Measurements from ENCODE around the gene SLC2A4. TPM values are rescaled to one million over a fixed set of nuclear protein-coding genes. Genes with fewer than 3 reads are reported as not detected.

SLC2A4 gene
- total and polyA plus RNA-seq, 9 donors, result 0.83 to 9.8 (median 3.4) TPM

GRCh38 chr17:7280519-7281073 is 922 bp upstream of the SLC2A4 start:
- 0 to 1% (median 1%) methylated on average over 29 of the region's 29 CpGs for WGBS, 3 donors
- Histone ChIP-seq H3K4me1 (ENCODE audit: insufficient read depth) (peaks cover 6% of the 10 kb centered on the region), H3K4me3 (peak overlapping the region; percentile 23), H3K36me3 (no peaks in the 10 kb centered on the region), H3K27ac (peak overlapping the region in 1 of 2 donors; percentile 62), H3K27me3 (no peaks in the 10 kb centered on the region), H3K9me3 (no peaks in the 10 kb centered on the region)
- intact Hi-C loops (cut with DNase I), result loop anchor here (1.0 to 5.0 kb wide), 4 partner anchors 14 to 67 kb away; partner anchors contain the start of gene YBX2 (in 1 of the 4)
- DNase-seq, result peak; percentile 75 to 91 (median 85)
- TF ChIP-seq CTCF (IDR thresholded peaks at IDR 0.05) (peak; percentile 80 to 96 (median 95)), EP300 (IDR thresholded peaks at IDR 0.05) (no peak), POLR2A (IDR thresholded peaks at IDR 0.05) (peak; percentile 25)

GRCh38 chr17:7281953-7282751 is 634 bp downstream of the SLC2A4 start:
- no peaks in the 10 kb centered on the region for H3K27me3 ChIP-seq
- no peaks in the 10 kb centered on the region for H3K9me3 ChIP-seq
- intact Hi-C loops (cut with DNase I), result loop anchor here (1.0 to 5.0 kb wide), 4 partner anchors 13 to 65 kb away; partner anchors contain the start of gene YBX2 (in 1 of the 4)
- TF ChIP-seq EP300 (IDR thresholded peaks at IDR 0.05), result no peak
- no peak for TF ChIP-seq CTCF (IDR thresholded peaks at IDR 0.05)
- no peak for TF ChIP-seq POLR2A (IDR thresholded peaks at IDR 0.05)
- H3K27ac ChIP-seq, result peak overlapping the region; percentile 44 to 48
- WGBS, 3 donors, result 5 to 9% (median 6%) methylated on average over 42 to 43 of the region's 43 CpGs
- H3K4me3 ChIP-seq, result peak overlapping the region; percentile 37
- peak; percentile 34 to 76 (median 71) for DNase-seq
- H3K4me1 ChIP-seq (ENCODE audit: insufficient read depth), result peaks cover 6% of the 10 kb centered on the region
- H3K36me3 ChIP-seq, result no peaks in the 10 kb centered on the region

- no peaks in the 10 kb centered on the region for H3K27me3 ChIP-seq
- intact Hi-C loops (cut with DNase I), result loop anchor here in 1 of 4 donors (5.0 kb wide), 1 partner anchor 64 kb away; no protein-coding TSS in a partner anchor
- peaks cover 6% of the 10 kb centered on the region for H3K4me1 ChIP-seq (ENCODE audit: insufficient read depth)
- no peak overlapping the region for H3K4me3 ChIP-seq
- WGBS, 3 donors, result 52 to 54% (median 53%) methylated on average over 6 of the region's 6 CpGs
- H3K27ac ChIP-seq, result no peak overlapping the region
- H3K36me3 ChIP-seq, result no peaks in the 10 kb centered on the region
- DNase-seq, result no peak
- TF ChIP-seq CTCF (IDR thresholded peaks at IDR 0.05) (no peak), EP300 (IDR thresholded peaks at IDR 0.05) (no peak), POLR2A (IDR thresholded peaks at IDR 0.05) (no peak)
- no peaks in the 10 kb centered on the region for H3K9me3 ChIP-seq
These were observed 1.3 kb downstream of the SLC2A4 start for GRCh38 chr17:7282752-7283321.

GRCh38 chr17:7283471-7284216 is 2.1 kb downstream of the SLC2A4 start:
- peaks cover 6% of the 10 kb centered on the region for H3K4me1 ChIP-seq (ENCODE audit: insufficient read depth)
- WGBS, 3 donors, result 87 to 91% (median 90%) methylated on average over 18 of the region's 18 CpGs
- no peak for TF ChIP-seq EP300 (IDR thresholded peaks at IDR 0.05)
- TF ChIP-seq POLR2A (IDR thresholded peaks at IDR 0.05), result no peak
- H3K36me3 ChIP-seq, result no peaks in the 10 kb centered on the region
- no peaks in the 10 kb centered on the region for H3K27me3 ChIP-seq
- H3K27ac ChIP-seq, result no peak overlapping the region
- intact Hi-C loops (cut with DNase I), result loop anchor here in 1 of 4 donors (5.0 kb wide), 1 partner anchor 64 kb away; no protein-coding TSS in a partner anchor
- H3K9me3 ChIP-seq, result no peaks in the 10 kb centered on the region
- H3K4me3 ChIP-seq, result no peak overlapping the region
- no peak for DNase-seq
